Astrocyte of the cerebellum (primary cell): ENCODE results near the gene RAET1L.
"Not testable (repeated sequence)": the region's sequence is repeated elsewhere in the genome, so short reads cannot be mapped to it uniquely, and the experiment has no call there.

Source experiments
- DNase-seq: peaks from one replicate; pipeline ENCODE4 v3.0.0-alpha.2; 2011; ENCODE audit warnings: low read depth
- H3K4me3 ChIP-seq: 2 replicates; pipeline ENCODE4 v1.5.1; 2011; ENCODE audit warnings: mild to moderate bottlenecking, low read depth, low read length, moderate library complexity
- in situ Hi-C: cut with HindIII; loops from 2 replicates; pipeline ENCODE4 v1.10.0; 2017; ENCODE audit warnings: low sequenced_read_pairs
- TF ChIP-seq, protein P1 (sequence below): IDR thresholded peaks from 2 replicates; pipeline ENCODE4 v1.5.1; 2012; ENCODE audit warnings: low read length, low read depth, moderate library complexity, mild to moderate bottlenecking; ENCODE audit errors: missing control alignments

RAET1L gene

DNA sequence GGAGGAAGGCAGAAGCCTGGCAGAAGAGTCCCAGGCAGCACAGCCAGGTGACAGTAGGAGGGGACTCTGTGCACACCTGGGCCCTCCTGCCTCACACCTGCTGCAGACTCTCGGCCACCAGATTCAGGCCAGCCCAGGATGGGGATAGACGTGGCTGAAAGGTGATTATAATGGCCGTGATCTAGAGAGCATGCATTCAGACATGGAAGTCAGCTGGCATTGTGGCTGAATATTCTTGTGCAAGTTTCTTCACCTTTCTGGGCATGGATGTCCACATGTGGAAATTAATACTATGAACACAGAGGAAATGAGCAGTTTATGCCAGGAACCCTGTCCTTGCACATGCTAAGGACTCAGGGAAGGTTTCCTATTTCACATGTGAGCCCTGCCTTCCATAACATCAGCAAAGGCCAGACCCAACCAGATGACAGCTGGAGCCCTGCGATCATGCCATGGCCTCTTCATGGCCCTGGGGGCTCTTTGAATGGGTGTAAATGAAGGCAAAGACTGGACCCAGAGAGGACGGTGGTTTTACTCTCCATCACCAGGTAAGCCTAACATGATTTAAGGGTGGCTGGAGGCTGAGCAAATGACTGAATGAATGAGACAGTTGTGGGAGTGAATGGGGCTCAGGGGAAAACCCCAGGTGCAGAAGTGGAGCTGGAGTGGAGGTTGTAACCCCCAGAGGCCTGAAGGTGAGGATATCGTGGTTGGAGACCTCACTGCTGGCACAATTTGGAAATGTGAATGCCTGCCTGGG, 2.7 kb upstream of the RAET1L start:
- in situ Hi-C loops: no loop called here

DNA sequence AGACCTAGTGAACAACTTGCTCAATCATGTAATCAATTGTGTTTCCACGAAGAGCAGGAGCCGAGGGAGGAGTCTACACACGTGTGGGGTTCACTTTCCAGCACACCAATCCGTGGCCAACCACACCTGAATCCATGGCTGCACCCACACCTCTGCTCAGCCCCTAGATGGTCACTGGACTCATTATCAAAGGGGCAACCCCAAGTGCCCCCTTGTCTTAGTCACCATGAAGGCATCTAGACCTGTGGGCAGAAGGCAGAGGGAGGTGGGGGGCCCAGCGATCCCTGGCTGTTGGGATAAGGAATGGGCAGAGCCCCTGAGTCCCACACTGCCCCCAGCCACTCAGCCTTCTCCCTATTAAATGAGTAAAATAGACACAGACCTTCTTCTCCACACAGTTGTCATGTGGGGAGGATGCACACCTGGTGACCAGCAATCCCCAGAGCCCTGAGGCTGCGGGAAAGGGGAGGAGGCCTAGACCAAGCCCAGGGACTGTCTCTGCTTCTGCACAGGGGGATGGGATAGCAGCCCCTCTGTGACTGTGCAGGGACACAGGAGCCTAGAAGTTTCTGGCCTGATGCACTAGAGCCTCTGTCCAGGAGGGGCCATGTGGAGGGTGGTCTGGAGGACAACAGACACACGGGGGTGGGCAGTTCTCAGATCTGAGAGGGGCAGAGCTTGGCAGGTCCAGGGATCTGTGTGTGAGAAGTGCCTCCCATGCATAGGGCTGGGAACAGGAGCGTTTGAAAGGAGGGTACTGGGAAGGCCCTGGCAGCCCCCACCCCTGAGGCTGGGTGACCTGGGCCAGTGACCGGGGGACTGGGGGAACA, 1.9 kb upstream of the RAET1L start:
- in situ Hi-C loops: no loop called here
- no peak overlapping the region for H3K4me3 ChIP-seq
- DNase-seq: no peak
- TF ChIP-seq, protein P1, sequence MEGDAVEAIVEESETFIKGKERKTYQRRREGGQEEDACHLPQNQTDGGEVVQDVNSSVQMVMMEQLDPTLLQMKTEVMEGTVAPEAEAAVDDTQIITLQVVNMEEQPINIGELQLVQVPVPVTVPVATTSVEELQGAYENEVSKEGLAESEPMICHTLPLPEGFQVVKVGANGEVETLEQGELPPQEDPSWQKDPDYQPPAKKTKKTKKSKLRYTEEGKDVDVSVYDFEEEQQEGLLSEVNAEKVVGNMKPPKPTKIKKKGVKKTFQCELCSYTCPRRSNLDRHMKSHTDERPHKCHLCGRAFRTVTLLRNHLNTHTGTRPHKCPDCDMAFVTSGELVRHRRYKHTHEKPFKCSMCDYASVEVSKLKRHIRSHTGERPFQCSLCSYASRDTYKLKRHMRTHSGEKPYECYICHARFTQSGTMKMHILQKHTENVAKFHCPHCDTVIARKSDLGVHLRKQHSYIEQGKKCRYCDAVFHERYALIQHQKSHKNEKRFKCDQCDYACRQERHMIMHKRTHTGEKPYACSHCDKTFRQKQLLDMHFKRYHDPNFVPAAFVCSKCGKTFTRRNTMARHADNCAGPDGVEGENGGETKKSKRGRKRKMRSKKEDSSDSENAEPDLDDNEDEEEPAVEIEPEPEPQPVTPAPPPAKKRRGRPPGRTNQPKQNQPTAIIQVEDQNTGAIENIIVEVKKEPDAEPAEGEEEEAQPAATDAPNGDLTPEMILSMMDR: no peak

More for the DNA sequence above, 2.7 kb upstream of the RAET1L start:
- TF ChIP-seq, protein P1: no peak
- no peak overlapping the region for H3K4me3 ChIP-seq
- DNase-seq: no peak

DNA sequence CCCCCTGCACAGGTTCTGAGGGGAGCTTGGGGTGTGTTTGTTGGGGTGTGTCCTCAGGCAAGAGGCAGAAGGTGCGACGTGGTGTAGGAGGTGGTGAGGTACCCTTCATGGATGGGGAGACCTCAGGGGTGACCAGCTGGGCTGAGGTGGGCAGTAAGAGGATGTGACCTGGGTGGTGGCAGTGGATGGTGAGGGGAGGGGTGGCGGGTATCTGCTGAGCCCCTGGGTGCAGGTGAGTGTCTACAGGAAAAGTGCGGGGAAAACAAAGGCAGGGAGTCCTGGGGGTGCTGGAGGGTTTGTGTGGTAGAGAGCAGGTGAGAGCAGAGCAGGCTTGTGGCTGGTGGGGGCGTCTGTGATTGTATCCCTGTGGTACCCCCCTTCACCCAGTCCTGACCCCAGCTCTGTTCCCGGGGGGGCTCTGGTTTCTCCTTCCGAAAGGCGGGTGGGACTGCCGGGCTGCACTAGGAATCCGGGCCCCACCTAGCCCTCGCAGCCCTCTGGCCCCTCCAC, 631 bp downstream of the RAET1L start:
- DNase-seq: no peak
- H3K4me3 ChIP-seq: no peak overlapping the region
- in situ Hi-C loops: no loop called here
- TF ChIP-seq, protein P1: no peak

- H3K4me3 ChIP-seq, in situ Hi-C loops, DNase-seq: not testable (repeated sequence)
Measured at GRCh38 chr6:150024021-150024420, 1.3 kb downstream of the RAET1L start.

- H3K4me3 ChIP-seq, in situ Hi-C loops, DNase-seq: not testable (repeated sequence)
Measured at GRCh38 chr6:150021870-150022269, 3.5 kb downstream of the RAET1L start.

GRCh38 chr6:150018846-150019580, 6.3 kb downstream of the RAET1L start:
- TF ChIP-seq, protein P1: no peak

DNA sequence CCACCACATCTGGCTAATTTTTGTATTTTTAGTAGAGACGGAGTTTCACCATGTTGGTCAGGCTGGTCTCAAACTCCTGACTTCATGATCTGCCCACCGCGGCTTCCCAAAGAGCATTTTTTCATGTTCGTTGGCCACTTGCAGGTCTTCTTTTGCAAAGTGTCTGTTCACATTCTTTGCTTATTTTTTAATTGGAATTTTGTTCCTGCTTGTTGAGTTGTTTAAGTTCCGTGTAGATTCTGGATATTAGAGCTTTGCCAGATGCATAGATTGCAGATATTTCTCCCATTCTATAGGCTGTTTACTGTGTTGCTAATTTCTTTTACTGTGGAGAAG, 8.2 kb downstream of the RAET1L start:
- in situ Hi-C loops, H3K4me3 ChIP-seq, DNase-seq: not testable (repeated sequence)
- TF ChIP-seq, protein P1: peak; percentile 6

More at GRCh38 chr6:150018846-150019580, 6.3 kb downstream of the RAET1L start:
- DNase-seq: no peak
- in situ Hi-C loops: no loop called here
- H3K4me3 ChIP-seq: no peak overlapping the region
